Measurements from ENCODE around the gene RNASET2.

GRCh38 chr6:166997768-166998255 lies 41.5 kb upstream of the RNASET2 start:
- TF ChIP-seq POLR2A (IDR thresholded peaks at IDR 0.05) (no peak), CTCF (IDR thresholded peaks at IDR 0.05) (peak; percentile 11 to 47 (median 37))
